Kidney (tissue), 14 donors: Measurements from ENCODE around the gene CEP72. TPM values are rescaled to one million over a fixed set of nuclear protein-coding genes. Genes with fewer than 3 reads are reported as not detected.

Experiments
- DNase-seq, 5 donors: peaks; one replicate each; pipeline ENCODE4 v3.0.0-alpha.2; 2013 to 2020
- FAIRE-seq: peaks from 2 replicates; lab custom pipeline; 2012; peaks lifted over from hg19 to GRCh38; lab: Jason Lieb, UNC
- H3K27ac ChIP-seq, 2 donors: one replicate each; pipeline ENCODE4 v1.7.0; 2013; ENCODE audit warnings: low read depth in 2 of 2, low read length in 2 of 2, inconsistent platforms in 1 of 2
- H3K27me3 ChIP-seq: one replicate; pipeline ENCODE4 v1.7.1; 2013; ENCODE audit warnings: low read length, inconsistent platforms; ENCODE audit not compliant: control insufficient read depth, insufficient read depth
- H3K36me3 ChIP-seq, 3 donors: one replicate each; pipeline versions ENCODE4 v1.7.0 to v1.7.1; 2013; ENCODE audit warnings: low read length in 3 of 3, control low read depth in 1 of 3, inconsistent platforms in 1 of 3; ENCODE audit not compliant: insufficient read depth in 3 of 3, control insufficient read depth in 2 of 3
- H3K4me1 ChIP-seq, 3 donors: one replicate each; pipeline versions ENCODE4 v1.7.0 to v1.7.1; 2013; ENCODE audit warnings: low read length in 3 of 3, inconsistent platforms in 1 of 3, low read depth in 1 of 3; ENCODE audit not compliant: control insufficient read depth in 2 of 3, insufficient read depth in 2 of 3
- H3K4me3 ChIP-seq, 3 donors: one replicate each; pipeline versions ENCODE4 v1.7.0 to v1.8.1; 2013; ENCODE audit warnings: low read length in 3 of 3, control low read depth in 1 of 3, inconsistent platforms in 1 of 3
- H3K9ac ChIP-seq, 3 donors: one replicate each; pipeline versions ENCODE4 v1.7.0 to v1.7.1; 2013; ENCODE audit warnings: low read length in 3 of 3, control low read depth in 1 of 3, inconsistent platforms in 1 of 3
- H3K9me3 ChIP-seq, 3 donors: one replicate each; pipeline versions ENCODE4 v1.7.0 to v1.7.1; 2013; ENCODE audit warnings: low read length in 3 of 3, control low read depth in 1 of 3, inconsistent platforms in 1 of 3; ENCODE audit not compliant: control insufficient read depth in 2 of 3, insufficient read depth in 1 of 3
- CTCF ChIP-seq: IDR thresholded peaks from 3 replicates; pipeline ENCODE4 v1.5.1; 2012; ENCODE audit warnings: mild to moderate bottlenecking, moderate library complexity, borderline replicate concordance; ENCODE audit not compliant: insufficient read depth; ENCODE audit errors: extremely low read depth
- intact Hi-C: fragments of 100-400 bp; cut with DNase I; formaldehyde crosslinking; loops from one replicate; pipeline ENCODE4 v1.11.1; 2022
- polyA plus RNA-seq: library from polyadenylated mRNA; stranded (reverse); fragments of 350-450 nt; fragmentation: Illumina TruSeq; extraction: RNeasy Lipid Tissue Mini Kit (QIAGEN cat#74804); gene quantifications from one replicate; pipeline ENCODE4 v1.2.3, GENCODE V29; 2014; ENCODE audit warnings: low read depth, low replicate concordance; ENCODE audit not compliant: insufficient read depth
- total RNA-seq: library from RNA; stranded (reverse); fragmentation: NEBNext Ultra II Directional; extraction: Animal tissue kit (Norgen Biotek cat#: 25700); gene quantifications from one replicate; pipeline ENCODE4 v1.2.1, GENCODE V29; 2021
- donor health status: control.
- donor health status: control.
- donor health status: control.
- donor health status: control.
- donor health status: control.
- donor health status: DM: yes; HTN: yes; CAD: no.
- donor health status: Normal renal cell carcinoma (clear cell type).

The CEP72 gene
- total and polyA plus RNA-seq, 2 donors from 2014 or later: 1.1 to 7.8 TPM

- DNase-seq (peak in 1 of 5 donors; percentile 63), FAIRE-seq (no peak)
- no peak for TF ChIP-seq CTCF
- Histone ChIP-seq H3K27ac (no peak overlapping the region), H3K36me3 (peaks cover 0 to 4% (median 0%) of the 10 kb centered on the region in 3 donors), H3K4me3 (no peak overlapping the region), H3K9ac (no peak overlapping the region), H3K9me3 (no peaks in the 10 kb centered on the region), H3K4me1 (no peaks in the 10 kb centered on the region), H3K27me3 (no peaks in the 10 kb centered on the region)
- intact Hi-C loops: loop anchor here (10.0 kb wide), 1 partner anchor 239 kb away; no protein-coding TSS in a partner anchor
These were observed 54.0 kb downstream of the CEP72 start for GRCh38 chr5:665956-666711.

- Histone ChIP-seq H3K27ac (no peak overlapping the region), H3K9ac (no peak overlapping the region), H3K27me3 (no peaks in the 10 kb centered on the region), H3K4me1 (peaks cover 0 to 4% (median 3%) of the 10 kb centered on the region in 3 donors), H3K9me3 (no peaks in the 10 kb centered on the region), H3K4me3 (no peak overlapping the region), H3K36me3 (peaks cover 0 to 4% (median 0%) of the 10 kb centered on the region in 3 donors)
- intact Hi-C loops: loop anchor here (10.0 kb wide), 1 partner anchor 238 kb away; no protein-coding TSS in a partner anchor
- peak in 1 of 5 donors; percentile 72 for DNase-seq
- TF ChIP-seq CTCF: no peak
- no peak for FAIRE-seq
These were observed 54.8 kb downstream of the CEP72 start for GRCh38 chr5:666816-667498.

- DNase-seq (peak in 1 of 5 donors; percentile 39), FAIRE-seq (no peak)
- Histone ChIP-seq H3K4me1 (peaks cover 0 to 16% (median 4%) of the 10 kb centered on the region in 3 donors), H3K9me3 (no peaks in the 10 kb centered on the region), H3K36me3 (peaks cover 0 to 4% (median 0%) of the 10 kb centered on the region in 3 donors), H3K4me3 (no peak overlapping the region), H3K9ac (no peak overlapping the region), H3K27me3 (no peaks in the 10 kb centered on the region), H3K27ac (no peak overlapping the region)
- no peak for TF ChIP-seq CTCF
- intact Hi-C loops: loop anchor here (10.0 kb wide), 1 partner anchor 236 kb away; no protein-coding TSS in a partner anchor
These were observed 56.3 kb downstream of the CEP72 start for GRCh38 chr5:668283-668995.
